Sigmoid colon (tissue), 7 donors: ENCODE data around the gene XRCC5. TPM values are rescaled to one million over a fixed set of nuclear protein-coding genes. Genes with fewer than 3 reads are reported as not detected.

Source experiments
- DNase-seq: peaks from one replicate; pipeline ENCODE4 v3.0.0-alpha.2; 2019
- H3K27ac ChIP-seq, 4 donors: fragments of 200-600 bp; sonication (generic); one replicate each; pipeline ENCODE4 v1.5.1; 2016 to 2019; ENCODE audit warnings: mild to moderate bottlenecking in 1 of 4
- H3K27me3 ChIP-seq, 3 donors: fragments of 200-600 bp; sonication (generic); one replicate each; pipeline ENCODE4 v1.5.1; 2019; ENCODE audit warnings: mild to moderate bottlenecking in 1 of 3
- H3K36me3 ChIP-seq, 4 donors: fragments of 200-600 bp; sonication (generic); one replicate each; pipeline ENCODE4 v1.5.1; 2016 to 2019
- H3K4me1 ChIP-seq, 4 donors: fragments of 200-600 bp; sonication (generic); one replicate each; pipeline ENCODE4 v1.5.1; 2017 to 2019
- H3K4me3 ChIP-seq, 4 donors: fragments of 200-600 bp; sonication (generic); one replicate each; pipeline ENCODE4 v1.5.1; 2017 to 2019; ENCODE audit warnings: mild to moderate bottlenecking in 2 of 4, moderate library complexity in 1 of 4
- H3K9me3 ChIP-seq, 4 donors: fragments of 200-600 bp in 3 of 4; sonication (generic) in 3 of 4; one replicate each; pipeline versions ENCODE4 v1.5.1 to v1.6.1; 2013 to 2019
- CTCF ChIP-seq, 4 experiments: fragments of 450-650 bp in 3 of 4; fragments of 200-600 bp in 1 of 4; IDR thresholded peaks; one replicate each; pipeline ENCODE4 v1.5.1; 2016 to 2019; ENCODE audit warnings: antibody characterized with exemption in 4 of 4, mild to moderate bottlenecking in 3 of 4, moderate library complexity in 2 of 4
- EP300 ChIP-seq, 4 donors: sonication (generic); formaldehyde crosslinking; IDR thresholded peaks; one replicate each; pipeline ENCODE4 v1.6.1; 2017; ENCODE audit warnings: antibody characterized with exemption in 4 of 4
- POLR2A ChIP-seq, 2 donors: fragments of 450-650 bp; IDR thresholded peaks; one replicate each; pipeline ENCODE4 v1.6.1; 2016; ENCODE audit warnings: antibody characterized with exemption in 2 of 2, mild to moderate bottlenecking in 2 of 2, moderate library complexity in 2 of 2
- POLR2AphosphoS5 ChIP-seq, 4 donors: sonication (generic); formaldehyde crosslinking; IDR thresholded peaks; one replicate each; pipeline ENCODE4 v1.6.1; 2017; ENCODE audit warnings: antibody characterized with exemption in 4 of 4
- WGBS, 2 donors: extraction: QIAGEN DNeasy Blood & Tissue Kit; methylation state at CpG; one replicate each; pipeline ENCODE4 v1.1.7; 2013; 5-methylcytosine and 5-hydroxymethylcytosine counted together
- intact Hi-C: fragments of 100-400 bp; cut with DNase I; formaldehyde crosslinking; loops from one replicate; pipeline ENCODE4 v1.15.1; 2023
- polyA plus RNA-seq, 3 donors: library from polyadenylated mRNA; stranded (reverse); fragments of 200-250 nt; gene quantifications; one replicate each; pipeline ENCODE4 v1.2.3, GENCODE V29; 2013
- total RNA-seq, 4 donors: library from RNA; depleted of rRNA; stranded (reverse); fragments of >200 nt; gene quantifications; one replicate each; pipeline ENCODE4 v1.1.0, GENCODE V29; 2016
- donor health status: healthy with polysubstance abuse.
- donor health status: Bipolar disorder and iron deficiency.
- donor health status: healthy.

Gene XRCC5
- total and polyA plus RNA-seq, 7 donors = 70.3 to 152 (median 111) TPM

GRCh38 chr2:216181351-216181750, 72.2 kb downstream of the XRCC5 start:
- Histone ChIP-seq H3K27me3 (no peaks in the 10 kb centered on the region), H3K36me3 (peaks cover 0 to 42% (median 0%) of the 10 kb centered on the region in 4 donors), H3K9me3 (no peaks in the 10 kb centered on the region), H3K4me3 (no peak overlapping the region), H3K4me1 (peaks cover 0 to 5% (median 0%) of the 10 kb centered on the region in 4 donors), H3K27ac (no peak overlapping the region)
- 84 to 92% methylated on average over 6 of the region's 6 CpGs for WGBS, 2 donors
- TF ChIP-seq EP300 (IDR thresholded peaks at IDR 0.05) (no peak), POLR2AphosphoS5 (IDR thresholded peaks at IDR 0.05) (no peak), CTCF (IDR thresholded peaks at IDR 0.05) (no peak), POLR2A (IDR thresholded peaks at IDR 0.05) (no peak)
- intact Hi-C loops = no loop called here
- no peak for DNase-seq

DNA sequence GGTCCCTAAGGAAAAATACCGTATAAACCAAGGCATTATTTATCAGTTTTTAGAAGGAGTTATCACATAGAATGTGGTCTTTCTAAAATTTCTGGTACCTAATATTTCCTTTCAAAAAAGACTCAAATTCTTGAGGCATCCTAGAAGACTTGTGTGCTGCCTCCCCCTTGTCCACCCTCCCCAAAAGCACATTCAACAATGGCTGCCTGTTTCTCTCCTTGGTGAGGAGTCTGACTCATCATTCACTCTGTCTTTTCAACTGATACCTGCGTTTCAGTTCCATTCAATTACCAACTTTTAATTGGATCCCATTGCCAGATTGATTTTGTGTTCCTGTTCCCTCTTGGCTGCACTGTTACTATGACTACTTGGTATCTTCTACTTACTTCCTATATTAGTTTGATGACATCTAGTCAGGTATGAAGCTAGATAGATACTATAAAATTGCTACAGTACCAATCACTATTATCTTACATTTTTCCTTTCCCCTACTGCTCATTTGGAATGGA, 72.9 kb downstream of the XRCC5 start:
- intact Hi-C loops = no loop called here
- H3K27ac ChIP-seq = no peak overlapping the region
- no peaks in the 10 kb centered on the region for H3K9me3 ChIP-seq
- peaks cover 0 to 5% (median 2%) of the 10 kb centered on the region in 4 donors for H3K4me1 ChIP-seq
- DNase-seq = no peak
- peaks cover 0 to 42% (median 0%) of the 10 kb centered on the region in 4 donors for H3K36me3 ChIP-seq
- no peaks in the 10 kb centered on the region for H3K27me3 ChIP-seq
- TF ChIP-seq POLR2AphosphoS5 (IDR thresholded peaks at IDR 0.05) = no peak
- TF ChIP-seq EP300 (IDR thresholded peaks at IDR 0.05) = no peak
- no peak for TF ChIP-seq POLR2A (IDR thresholded peaks at IDR 0.05)
- TF ChIP-seq CTCF (IDR thresholded peaks at IDR 0.05) = no peak
- H3K4me3 ChIP-seq = no peak overlapping the region
- WGBS, 2 donors = 77 to 82% methylated on average over 2 of the region's 2 CpGs

DNA sequence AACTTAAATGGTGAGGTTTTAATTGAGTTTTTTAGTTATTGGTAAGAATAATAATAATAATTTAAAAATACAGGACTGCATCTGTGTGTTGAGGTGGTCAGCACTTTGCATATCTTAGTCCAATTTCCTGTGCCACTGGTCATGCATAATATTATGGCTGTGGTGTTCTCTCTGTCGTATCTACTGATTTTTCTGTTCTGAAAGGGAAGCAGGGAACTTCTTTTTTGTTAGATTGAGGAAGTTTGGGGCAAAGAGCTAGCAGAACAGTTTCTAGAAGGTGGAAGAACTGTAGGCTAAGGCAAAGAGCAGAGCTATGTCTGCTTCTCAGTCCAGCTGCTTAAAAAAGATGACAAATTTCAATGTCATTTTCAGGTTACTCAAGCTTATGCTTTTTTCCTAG, 74.3 kb downstream of the XRCC5 start:
- Histone ChIP-seq H3K27ac (no peak overlapping the region), H3K4me1 (peaks cover 0 to 15% (median 10%) of the 10 kb centered on the region in 4 donors), H3K4me3 (no peak overlapping the region), H3K36me3 (peaks cover 0 to 41% (median 0%) of the 10 kb centered on the region in 4 donors), H3K27me3 (no peaks in the 10 kb centered on the region), H3K9me3 (no peaks in the 10 kb centered on the region)
- 58 to 90% methylated on average over 1 of the region's 1 CpG for WGBS, 2 donors
- DNase-seq = no peak
- no peak for TF ChIP-seq POLR2AphosphoS5 (IDR thresholded peaks at IDR 0.05)
- no peak for TF ChIP-seq POLR2A (IDR thresholded peaks at IDR 0.05)
- no peak for TF ChIP-seq EP300 (IDR thresholded peaks at IDR 0.05)
- TF ChIP-seq CTCF (IDR thresholded peaks at IDR 0.05) = no peak
- intact Hi-C loops = no loop called here

DNA sequence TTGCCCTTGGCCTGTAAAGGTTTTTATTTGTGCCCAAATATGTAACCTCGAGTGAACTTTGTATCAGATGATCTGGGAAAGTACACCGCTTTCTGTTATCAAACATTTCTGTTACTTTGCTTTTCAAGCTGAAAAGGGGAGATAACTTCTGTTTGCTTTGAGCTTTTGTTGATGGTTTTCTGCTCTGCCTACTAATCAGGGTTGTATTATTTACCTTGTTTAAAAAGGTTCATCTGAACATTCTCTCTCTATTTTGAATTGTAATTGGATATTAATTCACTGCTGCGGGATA, 79.4 kb downstream of the XRCC5 start:
- no peaks in the 10 kb centered on the region for H3K9me3 ChIP-seq
- TF ChIP-seq EP300 (IDR thresholded peaks at IDR 0.05) (no peak), POLR2A (IDR thresholded peaks at IDR 0.05) (no peak), CTCF (IDR thresholded peaks at IDR 0.05) (no peak), POLR2AphosphoS5 (IDR thresholded peaks at IDR 0.05) (no peak)
- WGBS, 2 donors = 43 to 70% methylated on average over 3 of the region's 3 CpGs
- no peaks in the 10 kb centered on the region for H3K27me3 ChIP-seq
- no peak overlapping the region for H3K4me3 ChIP-seq
- H3K27ac ChIP-seq = no peak overlapping the region
- H3K36me3 ChIP-seq = peaks cover 6 to 46% (median 15%) of the 10 kb centered on the region in 4 donors
- intact Hi-C loops = no loop called here
- DNase-seq = no peak
- H3K4me1 ChIP-seq = peaks cover 0 to 23% (median 21%) of the 10 kb centered on the region in 4 donors

- 84 to 88% methylated on average over 2 of the region's 2 CpGs for WGBS, 2 donors
- intact Hi-C loops = no loop called here
- TF ChIP-seq CTCF (IDR thresholded peaks at IDR 0.05) (no peak), POLR2A (IDR thresholded peaks at IDR 0.05) (no peak), POLR2AphosphoS5 (IDR thresholded peaks at IDR 0.05) (no peak), EP300 (IDR thresholded peaks at IDR 0.05) (no peak)
- H3K9me3 ChIP-seq = no peaks in the 10 kb centered on the region
- H3K4me1 ChIP-seq = peaks cover 0 to 23% (median 21%) of the 10 kb centered on the region in 4 donors
- no peaks in the 10 kb centered on the region for H3K27me3 ChIP-seq
- peaks cover 6 to 50% (median 15%) of the 10 kb centered on the region in 4 donors for H3K36me3 ChIP-seq
- no peak overlapping the region for H3K4me3 ChIP-seq
- no peak overlapping the region for H3K27ac ChIP-seq
- no peak for DNase-seq
These were observed 79.8 kb downstream of the XRCC5 start for GRCh38 chr2:216188956-216189355.
